ENCODE data around the gene CCL1. TPM values are rescaled to one million over a fixed set of nuclear protein-coding genes. Genes with fewer than 3 reads are reported as not detected.

Gene CCL1
- total and polyA plus RNA-seq, 2 experiments from 2014 or later, result not detected

DNA sequence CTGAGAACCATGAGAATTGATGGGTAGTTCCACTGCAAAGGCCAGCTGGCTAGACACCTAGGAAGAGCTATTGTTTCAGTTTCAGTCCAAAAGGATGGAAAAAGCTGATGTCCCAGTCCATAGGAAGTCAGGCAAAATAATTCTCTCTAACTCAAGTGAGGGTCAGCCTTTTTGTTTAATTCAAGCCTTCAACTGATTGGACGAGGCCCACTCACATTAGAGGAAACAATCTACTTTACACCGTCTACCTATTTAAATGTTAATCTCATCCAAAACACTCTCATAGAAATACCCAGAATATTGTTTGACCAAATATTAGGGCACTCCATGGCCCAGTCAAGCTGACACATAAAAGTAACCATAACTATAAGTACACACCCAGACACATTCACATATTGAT is 21.1 kb downstream of the CCL1 start:
- no peaks in the 10 kb centered on the region for H3K79me2 ChIP-seq (replicated peaks; ENCODE audit: insufficient read depth)
- H2AFZ ChIP-seq, result no peak overlapping the region
- H3F3A ChIP-seq (replicated peaks; ENCODE audit: low read depth), result no peaks in the 10 kb centered on the region
- H3K4me1 ChIP-seq (ENCODE audit: insufficient read depth), result no peaks in the 10 kb centered on the region
- H3K4me2 ChIP-seq, result no peak overlapping the region
- H3K27me3 Mint-ChIP-seq (ENCODE audit: insufficient read depth, low read depth, poor library complexity), result no peaks in the 10 kb centered on the region
- H3K9me2 ChIP-seq (ENCODE audit: insufficient read depth), result no peaks in the 10 kb centered on the region
- H3K4me3 ChIP-seq, result no peak overlapping the region
- no peaks in the 10 kb centered on the region for H3K4me1 Mint-ChIP-seq
- DNase-seq (ENCODE audit: low spot score), result no peak
- no peaks in the 10 kb centered on the region for H3K36me3 ChIP-seq (ENCODE audit: insufficient read depth)
- H3K27ac ChIP-seq (ENCODE audit: low read depth), result no peak overlapping the region
- no peak for TF ChIP-seq REST (IDR thresholded peaks at IDR 0.05; ENCODE audit: unreplicated experiment)
- TF ChIP-seq ZNF114 (CRISPR knock-in tag; IDR thresholded peaks at IDR 0.05), result no peak
- no peak for TF ChIP-seq EZH2 (IDR thresholded peaks at IDR 0.05; ENCODE audit: low read depth, unreplicated experiment)
- TF ChIP-seq POLR2AphosphoS5 (IDR thresholded peaks at IDR 0.05; ENCODE audit: low read depth), result no peak
- no peak for TF ChIP-seq ETS1 (IDR thresholded peaks at IDR 0.05)
- no peak for TF ChIP-seq JUNB (IDR thresholded peaks at IDR 0.05; ENCODE audit: unreplicated experiment)
- TF ChIP-seq EZH2phosphoT487 (IDR thresholded peaks at IDR 0.05; ENCODE audit: unreplicated experiment), result no peak
- no peak for TF ChIP-seq CREB1 (CRISPR knock-in tag; IDR thresholded peaks at IDR 0.05; ENCODE audit: low read depth)
- no peak for TF ChIP-seq ZNF331 (CRISPR knock-in tag; IDR thresholded peaks at IDR 0.05; ENCODE audit: low read depth)
- no peak for TF ChIP-seq CTCF (conservative IDR thresholded peaks at IDR 0.05; ENCODE audit: low read depth in 2 of 2)
- no peak for TF ChIP-seq NANOG (IDR thresholded peaks at IDR 0.05; ENCODE audit: borderline replicate concordance)
- TF ChIP-seq, protein P1, sequence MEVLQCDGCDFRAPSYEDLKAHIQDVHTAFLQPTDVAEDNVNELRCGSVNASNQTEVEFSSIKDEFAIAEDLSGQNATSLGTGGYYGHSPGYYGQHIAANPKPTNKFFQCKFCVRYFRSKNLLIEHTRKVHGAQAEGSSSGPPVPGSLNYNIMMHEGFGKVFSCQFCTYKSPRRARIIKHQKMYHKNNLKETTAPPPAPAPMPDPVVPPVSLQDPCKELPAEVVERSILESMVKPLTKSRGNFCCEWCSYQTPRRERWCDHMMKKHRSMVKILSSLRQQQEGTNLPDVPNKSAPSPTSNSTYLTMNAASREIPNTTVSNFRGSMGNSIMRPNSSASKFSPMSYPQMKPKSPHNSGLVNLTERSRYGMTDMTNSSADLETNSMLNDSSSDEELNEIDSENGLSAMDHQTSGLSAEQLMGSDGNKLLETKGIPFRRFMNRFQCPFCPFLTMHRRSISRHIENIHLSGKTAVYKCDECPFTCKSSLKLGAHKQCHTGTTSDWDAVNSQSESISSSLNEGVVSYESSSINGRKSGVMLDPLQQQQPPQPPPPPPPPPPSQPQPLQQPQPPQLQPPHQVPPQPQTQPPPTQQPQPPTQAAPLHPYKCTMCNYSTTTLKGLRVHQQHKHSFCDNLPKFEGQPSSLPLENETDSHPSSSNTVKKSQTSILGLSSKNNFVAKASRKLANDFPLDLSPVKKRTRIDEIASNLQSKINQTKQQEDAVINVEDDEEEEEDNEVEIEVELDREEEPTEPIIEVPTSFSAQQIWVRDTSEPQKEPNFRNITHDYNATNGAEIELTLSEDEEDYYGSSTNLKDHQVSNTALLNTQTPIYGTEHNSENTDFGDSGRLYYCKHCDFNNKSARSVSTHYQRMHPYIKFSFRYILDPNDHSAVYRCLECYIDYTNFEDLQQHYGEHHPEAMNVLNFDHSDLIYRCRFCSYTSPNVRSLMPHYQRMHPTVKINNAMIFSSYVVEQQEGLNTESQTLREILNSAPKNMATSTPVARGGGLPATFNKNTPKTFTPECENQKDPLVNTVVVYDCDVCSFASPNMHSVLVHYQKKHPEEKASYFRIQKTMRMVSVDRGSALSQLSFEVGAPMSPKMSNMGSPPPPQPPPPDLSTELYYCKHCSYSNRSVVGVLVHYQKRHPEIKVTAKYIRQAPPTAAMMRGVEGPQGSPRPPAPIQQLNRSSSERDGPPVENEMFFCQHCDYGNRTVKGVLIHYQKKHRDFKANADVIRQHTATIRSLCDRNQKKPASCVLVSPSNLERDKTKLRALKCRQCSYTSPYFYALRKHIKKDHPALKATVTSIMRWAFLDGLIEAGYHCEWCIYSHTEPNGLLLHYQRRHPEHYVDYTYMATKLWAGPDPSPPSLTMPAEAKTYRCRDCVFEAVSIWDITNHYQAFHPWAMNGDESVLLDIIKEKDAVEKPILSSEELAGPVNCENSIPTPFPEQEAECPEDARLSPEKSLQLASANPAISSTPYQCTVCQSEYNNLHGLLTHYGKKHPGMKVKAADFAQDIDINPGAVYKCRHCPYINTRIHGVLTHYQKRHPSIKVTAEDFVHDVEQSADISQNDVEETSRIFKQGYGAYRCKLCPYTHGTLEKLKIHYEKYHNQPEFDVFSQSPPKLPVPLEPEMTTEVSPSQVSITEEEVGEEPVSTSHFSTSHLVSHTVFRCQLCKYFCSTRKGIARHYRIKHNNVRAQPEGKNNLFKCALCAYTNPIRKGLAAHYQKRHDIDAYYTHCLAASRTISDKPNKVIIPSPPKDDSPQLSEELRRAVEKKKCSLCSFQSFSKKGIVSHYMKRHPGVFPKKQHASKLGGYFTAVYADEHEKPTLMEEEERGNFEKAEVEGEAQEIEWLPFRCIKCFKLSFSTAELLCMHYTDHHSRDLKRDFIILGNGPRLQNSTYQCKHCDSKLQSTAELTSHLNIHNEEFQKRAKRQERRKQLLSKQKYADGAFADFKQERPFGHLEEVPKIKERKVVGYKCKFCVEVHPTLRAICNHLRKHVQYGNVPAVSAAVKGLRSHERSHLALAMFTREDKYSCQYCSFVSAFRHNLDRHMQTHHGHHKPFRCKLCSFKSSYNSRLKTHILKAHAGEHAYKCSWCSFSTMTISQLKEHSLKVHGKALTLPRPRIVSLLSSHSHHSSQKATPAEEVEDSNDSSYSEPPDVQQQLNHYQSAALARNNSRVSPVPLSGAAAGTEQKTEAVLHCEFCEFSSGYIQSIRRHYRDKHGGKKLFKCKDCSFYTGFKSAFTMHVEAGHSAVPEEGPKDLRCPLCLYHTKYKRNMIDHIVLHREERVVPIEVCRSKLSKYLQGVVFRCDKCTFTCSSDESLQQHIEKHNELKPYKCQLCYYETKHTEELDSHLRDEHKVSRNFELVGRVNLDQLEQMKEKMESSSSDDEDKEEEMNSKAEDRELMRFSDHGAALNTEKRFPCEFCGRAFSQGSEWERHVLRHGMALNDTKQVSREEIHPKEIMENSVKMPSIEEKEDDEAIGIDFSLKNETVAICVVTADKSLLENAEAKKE (CRISPR knock-in tag; IDR thresholded peaks at IDR 0.05), result no peak
- no peak overlapping the region for H3K4me3 Mint-ChIP-seq
- no peaks in the 10 kb centered on the region for H3K27me3 ChIP-seq (ENCODE audit: insufficient read depth)
- H3K9me3 Mint-ChIP-seq, result no peaks in the 10 kb centered on the region
- H4K20me1 ChIP-seq (replicated peaks; ENCODE audit: insufficient read depth), result no peaks in the 10 kb centered on the region
- H3K36me3 Mint-ChIP-seq (ENCODE audit: low read depth), result no peaks in the 10 kb centered on the region
- no peak overlapping the region for H3K27ac Mint-ChIP-seq
- ATAC-seq, result no peak
